ENCODE data around the gene UGT2A2.

UGT2A2 gene

DNA sequence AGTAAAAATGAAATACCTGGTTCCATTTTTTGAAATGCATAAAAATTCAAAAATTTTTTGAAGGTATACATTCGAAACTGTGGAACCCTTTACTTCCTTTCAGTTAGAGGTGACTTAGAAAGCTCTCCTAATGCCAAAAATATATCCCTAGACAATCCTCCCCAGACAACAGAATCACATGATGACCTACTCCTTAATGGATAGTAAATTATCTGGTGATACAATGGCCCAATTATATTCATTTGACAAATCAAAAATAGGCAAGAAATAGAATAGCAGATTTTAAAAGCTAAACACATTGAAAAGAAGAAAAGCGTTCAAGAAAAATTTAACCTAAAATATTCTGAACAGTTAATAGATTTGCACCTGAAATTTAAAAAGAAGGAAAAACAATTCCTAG is 3.5 kb upstream of the UGT2A2 start:
- Histone ChIP-seq H3K4me1 (ENCODE audit: control insufficient read depth, insufficient read depth, low read length) (no peaks in the 10 kb centered on the region), H3K9ac (ENCODE audit: low read length) (no peak overlapping the region), H3K27me3 (ENCODE audit: control insufficient read depth, insufficient read depth, low read length) (no peaks in the 10 kb centered on the region), H3K27ac (ENCODE audit: low read depth, low read length) (no peak overlapping the region), H3K36me3 (ENCODE audit: control insufficient read depth, insufficient read depth, low read length) (no peaks in the 10 kb centered on the region), H3K9me3 (ENCODE audit: control insufficient read depth, insufficient read depth, low read depth, low read length) (no peaks in the 10 kb centered on the region), H3K4me3 (ENCODE audit: low read depth, low read length) (no peak overlapping the region)

- Histone ChIP-seq H3K9me3 (ENCODE audit: control insufficient read depth, insufficient read depth, low read depth, low read length) (no peaks in the 10 kb centered on the region), H3K4me3 (ENCODE audit: low read depth, low read length) (no peak overlapping the region), H3K9ac (ENCODE audit: low read length) (no peak overlapping the region), H3K36me3 (ENCODE audit: control insufficient read depth, insufficient read depth, low read length) (no peaks in the 10 kb centered on the region), H3K4me1 (ENCODE audit: control insufficient read depth, insufficient read depth, low read length) (no peaks in the 10 kb centered on the region), H3K27ac (ENCODE audit: low read depth, low read length) (no peak overlapping the region), H3K27me3 (ENCODE audit: control insufficient read depth, insufficient read depth, low read length) (no peaks in the 10 kb centered on the region)
These were observed 847 bp upstream of the UGT2A2 start for GRCh38 chr4:69640289-69640688.

GRCh38 chr4:69617083-69617694 is 22.3 kb downstream of the UGT2A2 start:
- Histone ChIP-seq H3K4me1 (ENCODE audit: control insufficient read depth, insufficient read depth, low read length) (no peaks in the 10 kb centered on the region), H3K27ac (ENCODE audit: low read depth, low read length) (no peak overlapping the region), H3K9ac (ENCODE audit: low read length) (no peak overlapping the region), H3K9me3 (ENCODE audit: control insufficient read depth, insufficient read depth, low read depth, low read length) (no peaks in the 10 kb centered on the region), H3K27me3 (ENCODE audit: control insufficient read depth, insufficient read depth, low read length) (no peaks in the 10 kb centered on the region), H3K36me3 (ENCODE audit: control insufficient read depth, insufficient read depth, low read length) (no peaks in the 10 kb centered on the region), H3K4me3 (ENCODE audit: low read depth, low read length) (no peak overlapping the region)

DNA sequence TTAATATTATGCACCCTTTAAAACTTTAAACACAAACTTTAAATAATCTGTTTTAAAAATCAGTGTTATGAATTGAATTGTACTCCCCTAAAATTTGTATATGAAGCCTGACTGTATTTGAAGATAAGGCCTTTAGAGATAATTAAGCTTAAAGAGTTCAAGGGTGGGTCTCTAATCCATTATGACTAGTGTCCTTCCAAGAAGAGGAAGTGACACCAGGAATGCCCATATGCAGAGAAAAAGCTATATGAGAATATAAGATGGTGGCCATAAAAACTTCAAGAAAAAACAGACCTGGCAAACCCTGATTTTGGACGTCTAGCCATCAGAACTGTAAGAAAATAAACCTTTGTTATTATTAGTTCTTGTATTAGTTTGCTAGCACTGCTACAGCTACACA is 29.0 kb downstream of the UGT2A2 start:
- H3K27ac ChIP-seq (ENCODE audit: low read depth, low read length) = no peak overlapping the region

GRCh38 chr4:69601065-69601464 is 38.4 kb downstream of the UGT2A2 start:
- no peak overlapping the region for H3K27ac ChIP-seq (ENCODE audit: low read depth, low read length)
- H3K4me1 ChIP-seq (ENCODE audit: control insufficient read depth, insufficient read depth, low read length) = no peaks in the 10 kb centered on the region
- no peaks in the 10 kb centered on the region for H3K36me3 ChIP-seq (ENCODE audit: control insufficient read depth, insufficient read depth, low read length)
- H3K9me3 ChIP-seq (ENCODE audit: control insufficient read depth, insufficient read depth, low read depth, low read length) = no peaks in the 10 kb centered on the region
- no peak overlapping the region for H3K4me3 ChIP-seq (ENCODE audit: low read depth, low read length)
- no peak overlapping the region for H3K9ac ChIP-seq (ENCODE audit: low read length)
- no peaks in the 10 kb centered on the region for H3K27me3 ChIP-seq (ENCODE audit: control insufficient read depth, insufficient read depth, low read length)

More for the DNA sequence above, 29.0 kb downstream of the UGT2A2 start:
- no peaks in the 10 kb centered on the region for H3K4me1 ChIP-seq (ENCODE audit: control insufficient read depth, insufficient read depth, low read length)
- H3K9me3 ChIP-seq (ENCODE audit: control insufficient read depth, insufficient read depth, low read depth, low read length) = no peaks in the 10 kb centered on the region
- no peaks in the 10 kb centered on the region for H3K36me3 ChIP-seq (ENCODE audit: control insufficient read depth, insufficient read depth, low read length)
- no peak overlapping the region for H3K4me3 ChIP-seq (ENCODE audit: low read depth, low read length)
- H3K27me3 ChIP-seq (ENCODE audit: control insufficient read depth, insufficient read depth, low read length) = no peaks in the 10 kb centered on the region
- H3K9ac ChIP-seq (ENCODE audit: low read length) = no peak overlapping the region

DNA sequence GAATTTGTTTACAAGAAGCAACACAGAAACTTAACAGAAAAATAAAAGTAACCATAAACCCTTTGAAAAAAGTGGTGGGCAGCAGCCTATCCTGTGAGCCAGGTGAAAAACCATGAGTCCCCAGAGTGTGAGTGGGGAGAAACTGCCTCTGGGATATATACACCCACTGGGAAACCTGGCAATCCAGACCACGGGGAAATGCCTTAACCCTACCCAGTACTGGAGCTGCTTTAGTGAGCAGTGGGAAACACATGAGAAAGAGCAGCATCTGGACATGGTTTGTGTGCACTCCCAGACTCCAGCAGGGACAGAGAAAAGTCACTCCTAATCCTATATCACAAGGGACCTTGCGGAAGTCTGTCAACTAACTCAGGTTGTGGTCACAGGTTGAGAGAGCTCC is 39.4 kb downstream of the UGT2A2 start:
- H3K9me3 ChIP-seq (ENCODE audit: control insufficient read depth, insufficient read depth, low read depth, low read length) = no peaks in the 10 kb centered on the region
- H3K36me3 ChIP-seq (ENCODE audit: control insufficient read depth, insufficient read depth, low read length) = no peaks in the 10 kb centered on the region
- H3K9ac ChIP-seq (ENCODE audit: low read length) = no peak overlapping the region
- no peaks in the 10 kb centered on the region for H3K4me1 ChIP-seq (ENCODE audit: control insufficient read depth, insufficient read depth, low read length)
- no peak overlapping the region for H3K27ac ChIP-seq (ENCODE audit: low read depth, low read length)
- H3K4me3 ChIP-seq (ENCODE audit: low read depth, low read length) = no peak overlapping the region
- no peaks in the 10 kb centered on the region for H3K27me3 ChIP-seq (ENCODE audit: control insufficient read depth, insufficient read depth, low read length)

DNA sequence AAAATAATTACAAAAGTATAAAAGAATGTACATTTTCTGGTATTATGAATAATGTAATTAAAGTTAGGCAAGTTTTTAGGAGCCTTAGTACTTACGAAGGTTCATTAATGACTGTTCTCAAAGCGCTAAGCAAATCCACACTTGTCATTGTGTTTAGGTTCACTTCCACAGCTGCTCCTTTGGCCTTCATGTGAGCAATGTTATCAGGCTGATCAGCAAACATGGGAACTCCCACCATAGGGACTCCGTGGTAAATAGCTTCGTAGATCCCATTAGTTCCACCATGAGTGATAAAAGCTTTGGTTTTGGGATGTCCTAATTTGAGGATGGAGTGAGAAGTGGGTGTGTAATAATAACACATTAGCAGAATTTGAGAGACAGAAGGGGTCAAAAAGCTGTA is 45.1 kb downstream of the UGT2A2 start:
- H3K27ac ChIP-seq (ENCODE audit: low read depth, low read length) = no peak overlapping the region
- no peak overlapping the region for H3K9ac ChIP-seq (ENCODE audit: low read length)
- H3K9me3 ChIP-seq (ENCODE audit: control insufficient read depth, insufficient read depth, low read depth, low read length) = no peaks in the 10 kb centered on the region
- H3K4me1 ChIP-seq (ENCODE audit: control insufficient read depth, insufficient read depth, low read length) = no peaks in the 10 kb centered on the region
- H3K27me3 ChIP-seq (ENCODE audit: control insufficient read depth, insufficient read depth, low read length) = no peaks in the 10 kb centered on the region
- H3K4me3 ChIP-seq (ENCODE audit: low read depth, low read length) = no peak overlapping the region
- no peaks in the 10 kb centered on the region for H3K36me3 ChIP-seq (ENCODE audit: control insufficient read depth, insufficient read depth, low read length)

DNA sequence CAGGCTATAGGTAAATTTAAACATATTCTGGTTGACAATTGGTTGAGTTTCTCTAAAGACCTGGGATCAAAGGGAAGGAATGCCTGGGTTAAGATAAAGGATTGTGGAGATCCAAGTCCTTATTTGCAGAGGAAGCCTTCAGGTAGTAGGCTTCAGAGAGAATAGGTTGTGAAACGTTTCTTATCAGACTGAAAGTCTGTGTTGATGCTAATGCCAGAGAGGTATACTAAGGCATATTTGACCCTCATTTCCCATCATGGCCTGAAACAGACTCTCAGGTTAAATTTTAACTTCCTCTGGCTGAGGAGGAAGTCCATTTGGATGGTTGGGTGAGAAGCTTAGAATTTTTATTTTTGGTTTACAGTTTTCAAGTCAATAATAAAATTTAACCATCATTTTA is 48.1 kb downstream of the UGT2A2 start:
- H3K27me3 ChIP-seq (ENCODE audit: control insufficient read depth, insufficient read depth, low read length) = no peaks in the 10 kb centered on the region
- H3K4me3 ChIP-seq (ENCODE audit: low read depth, low read length) = no peak overlapping the region

GRCh38 chr4:69589884-69590283 is 49.6 kb downstream of the UGT2A2 start:
- Histone ChIP-seq H3K27ac (ENCODE audit: low read depth, low read length) (no peak overlapping the region), H3K4me1 (ENCODE audit: control insufficient read depth, insufficient read depth, low read length) (no peaks in the 10 kb centered on the region), H3K36me3 (ENCODE audit: control insufficient read depth, insufficient read depth, low read length) (no peaks in the 10 kb centered on the region), H3K27me3 (ENCODE audit: control insufficient read depth, insufficient read depth, low read length) (no peaks in the 10 kb centered on the region), H3K9me3 (ENCODE audit: control insufficient read depth, insufficient read depth, low read depth, low read length) (no peaks in the 10 kb centered on the region), H3K4me3 (ENCODE audit: low read depth, low read length) (no peak overlapping the region), H3K9ac (ENCODE audit: low read length) (no peak overlapping the region)

More for the DNA sequence above, 48.1 kb downstream of the UGT2A2 start:
- Histone ChIP-seq H3K9ac (ENCODE audit: low read length) (no peak overlapping the region), H3K9me3 (ENCODE audit: control insufficient read depth, insufficient read depth, low read depth, low read length) (no peaks in the 10 kb centered on the region), H3K36me3 (ENCODE audit: control insufficient read depth, insufficient read depth, low read length) (no peaks in the 10 kb centered on the region), H3K27ac (ENCODE audit: low read depth, low read length) (no peak overlapping the region), H3K4me1 (ENCODE audit: control insufficient read depth, insufficient read depth, low read length) (no peaks in the 10 kb centered on the region)

DNA sequence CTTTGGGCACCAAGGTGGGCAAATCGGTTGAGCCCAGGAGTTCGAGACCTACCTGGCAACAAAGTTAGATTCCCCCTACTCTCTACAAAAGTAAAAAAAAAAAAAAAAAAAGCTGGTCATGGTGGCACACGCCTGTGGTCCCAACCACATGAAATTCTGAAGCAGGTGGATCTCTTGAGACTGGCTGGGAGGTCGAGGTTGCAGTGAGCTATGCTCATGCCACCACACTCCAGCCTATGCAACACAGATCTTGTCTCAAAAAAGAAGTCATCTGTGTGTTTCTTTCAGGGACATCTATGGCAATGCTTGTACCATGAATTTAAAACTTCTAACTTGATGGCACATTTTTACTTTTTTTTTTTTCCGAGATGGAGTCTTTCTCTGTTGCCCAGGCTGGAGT is 55.3 kb downstream of the UGT2A2 start:
- Histone ChIP-seq H3K4me1 (ENCODE audit: control insufficient read depth, insufficient read depth, low read length) (no peaks in the 10 kb centered on the region), H3K36me3 (ENCODE audit: control insufficient read depth, insufficient read depth, low read length) (no peaks in the 10 kb centered on the region), H3K4me3 (ENCODE audit: low read depth, low read length) (no peak overlapping the region), H3K27me3 (ENCODE audit: control insufficient read depth, insufficient read depth, low read length) (no peaks in the 10 kb centered on the region), H3K9ac (ENCODE audit: low read length) (no peak overlapping the region), H3K27ac (ENCODE audit: low read depth, low read length) (no peak overlapping the region), H3K9me3 (ENCODE audit: control insufficient read depth, insufficient read depth, low read depth, low read length) (no peaks in the 10 kb centered on the region)

DNA sequence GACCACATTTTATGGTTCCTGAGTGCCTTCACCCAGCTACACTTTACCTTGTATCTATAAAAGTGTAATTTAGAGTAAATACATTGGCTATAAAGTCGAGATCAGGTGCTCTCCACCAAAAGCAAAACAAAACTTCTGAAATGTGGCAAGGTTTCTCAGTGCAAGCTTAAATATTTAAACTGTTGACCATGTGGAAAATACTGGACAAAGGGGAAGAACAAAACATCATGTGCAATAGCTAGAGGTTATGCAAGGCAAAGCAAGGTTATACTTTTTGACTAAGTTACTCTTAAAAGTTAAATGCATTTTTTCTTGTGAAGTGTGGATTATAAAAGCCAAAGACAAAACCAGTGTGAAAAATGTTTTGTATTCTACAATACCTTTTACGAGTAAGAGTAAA is 55.9 kb downstream of the UGT2A2 start:
- no peaks in the 10 kb centered on the region for H3K4me1 ChIP-seq (ENCODE audit: control insufficient read depth, insufficient read depth, low read length)
- H3K36me3 ChIP-seq (ENCODE audit: control insufficient read depth, insufficient read depth, low read length) = no peaks in the 10 kb centered on the region
- no peaks in the 10 kb centered on the region for H3K9me3 ChIP-seq (ENCODE audit: control insufficient read depth, insufficient read depth, low read depth, low read length)
- H3K4me3 ChIP-seq (ENCODE audit: low read depth, low read length) = no peak overlapping the region
- H3K9ac ChIP-seq (ENCODE audit: low read length) = no peak overlapping the region
- H3K27me3 ChIP-seq (ENCODE audit: control insufficient read depth, insufficient read depth, low read length) = no peaks in the 10 kb centered on the region
- H3K27ac ChIP-seq (ENCODE audit: low read depth, low read length) = no peak overlapping the region

- no peak overlapping the region for H3K9ac ChIP-seq (ENCODE audit: low read length)
- 0 out of 2 replicates have a peak, but pooled peaks cover 3% of the 10 kb centered on the region for H3K9me3 ChIP-seq (ENCODE audit: control insufficient read depth, insufficient read depth, low read depth, low read length)
- H3K27ac ChIP-seq (ENCODE audit: low read depth, low read length) = no peak overlapping the region
- no peaks in the 10 kb centered on the region for H3K27me3 ChIP-seq (ENCODE audit: control insufficient read depth, insufficient read depth, low read length)
- no peak overlapping the region for H3K4me3 ChIP-seq (ENCODE audit: low read depth, low read length)
- H3K4me1 ChIP-seq (ENCODE audit: control insufficient read depth, insufficient read depth, low read length) = no peaks in the 10 kb centered on the region
- no peaks in the 10 kb centered on the region for H3K36me3 ChIP-seq (ENCODE audit: control insufficient read depth, insufficient read depth, low read length)
These were observed 62.2 kb downstream of the UGT2A2 start for GRCh38 chr4:69577245-69577644.

Data from HUES6 (cell line).